ENCODE data around the gene ATP6V0A1.
"Not testable (repeated sequence)": the region's sequence is repeated elsewhere in the genome, so short reads cannot be mapped to it uniquely, and the experiment has no call there.

The ATP6V0A1 gene

DNA sequence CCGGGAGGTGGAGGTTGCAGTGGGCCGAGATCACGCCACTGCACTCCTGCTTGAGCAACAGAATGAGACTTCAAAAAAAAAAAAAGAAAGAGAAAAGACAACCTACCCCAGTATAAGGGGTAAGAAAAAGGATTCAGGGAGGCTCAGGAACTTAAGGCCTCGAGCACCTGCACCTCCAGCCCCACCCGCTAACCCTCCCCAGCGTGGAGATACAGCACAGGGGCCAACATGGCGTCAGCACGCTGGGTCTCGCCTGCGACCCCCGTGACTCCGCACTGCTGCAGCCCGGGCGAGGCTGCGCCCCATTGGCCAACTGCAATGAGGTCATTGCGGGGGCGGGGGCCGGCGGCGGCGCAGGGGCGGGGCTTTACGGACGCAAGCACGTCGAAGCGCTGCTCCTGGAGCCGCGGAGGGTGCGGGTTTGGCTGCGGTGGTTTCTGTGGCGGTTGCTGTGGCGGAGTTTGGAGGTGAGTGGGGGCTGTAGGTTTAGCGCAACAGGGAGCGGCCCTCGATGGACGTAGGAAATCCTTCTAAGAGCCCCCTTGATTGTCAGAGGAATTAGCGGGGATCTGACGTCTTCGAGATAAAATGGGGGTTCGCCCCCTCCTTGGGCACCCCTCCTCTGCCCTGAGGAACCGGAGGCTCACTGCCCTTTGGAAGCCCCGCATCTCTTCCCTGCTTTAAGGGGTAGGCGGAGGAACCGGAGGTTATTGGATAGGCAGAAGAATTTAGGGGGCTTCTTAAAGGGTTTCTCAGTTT lies at the start of gene ATP6V0A1:
Gene ATP6V0A1, plus strand, starts transcription at position 382 of the 759 bp plus-strand sequence. CDS start 2,017 bp downstream, outside the sequence.
- DNase-seq (ENCODE audit: low read depth in 1 of 2, low spot score in 1 of 2) = peak; percentile 67 to 85

DNA sequence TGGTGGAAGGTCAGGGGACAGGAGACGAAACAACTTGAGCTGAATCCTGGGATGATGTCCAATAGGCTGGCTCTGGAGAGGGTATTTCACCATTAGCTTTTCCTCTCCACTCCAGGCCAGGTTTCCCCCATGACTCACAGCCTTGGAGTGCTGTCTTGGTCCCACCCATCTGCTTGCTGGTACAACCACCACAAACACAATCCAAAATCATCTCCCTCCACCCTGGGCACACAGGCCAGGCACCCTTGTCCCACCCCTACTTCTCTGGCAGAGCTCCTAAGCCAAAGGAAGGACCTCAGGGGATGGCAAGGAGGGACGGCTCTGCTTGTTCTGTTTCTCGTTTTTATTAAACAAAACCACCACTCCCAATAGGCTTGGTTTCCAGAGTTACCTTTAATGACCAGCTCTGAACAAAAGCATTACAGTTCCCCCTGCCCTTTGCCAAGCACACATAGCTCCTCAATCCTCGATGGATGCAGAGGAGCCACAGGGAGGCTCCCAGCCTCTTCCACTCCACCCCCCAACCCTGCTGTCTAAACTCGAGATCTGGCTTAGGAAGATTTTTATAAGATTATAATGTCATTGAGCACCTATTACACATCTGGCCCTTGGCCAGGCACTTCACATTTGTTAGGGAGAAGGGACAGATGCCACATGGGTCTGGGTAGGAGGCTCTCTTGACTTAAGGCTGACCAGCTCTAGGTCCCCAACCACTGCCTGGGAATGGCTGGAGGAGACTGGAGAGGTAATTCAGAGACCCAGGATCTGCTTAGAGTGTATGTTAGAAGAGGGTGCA lies 49.0 kb upstream of the ATP6V0A1 start:
- DNase-seq (ENCODE audit: low read depth in 1 of 2, low spot score in 1 of 2) = no peak

DNA sequence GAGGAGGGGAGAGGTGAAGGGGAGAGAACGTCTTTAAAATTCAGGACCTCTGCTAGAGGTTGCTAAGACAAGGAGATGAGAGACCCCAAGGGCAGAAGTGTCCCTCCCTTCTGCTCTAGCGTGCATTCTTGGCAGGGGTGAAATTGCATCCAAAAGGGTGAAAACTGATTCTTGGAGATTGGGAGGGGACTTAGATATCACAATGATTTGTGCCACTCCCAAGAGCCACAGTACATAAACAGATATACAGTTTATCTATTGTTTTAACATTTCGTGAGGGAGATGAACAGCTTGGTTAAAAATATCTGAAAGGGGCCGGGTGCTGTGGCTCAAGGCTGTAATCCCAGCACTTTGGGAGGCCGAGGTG lies 48.4 kb upstream of the ATP6V0A1 start:
- DNase-seq (ENCODE audit: low read depth in 1 of 2, low spot score in 1 of 2) = no peak

DNA sequence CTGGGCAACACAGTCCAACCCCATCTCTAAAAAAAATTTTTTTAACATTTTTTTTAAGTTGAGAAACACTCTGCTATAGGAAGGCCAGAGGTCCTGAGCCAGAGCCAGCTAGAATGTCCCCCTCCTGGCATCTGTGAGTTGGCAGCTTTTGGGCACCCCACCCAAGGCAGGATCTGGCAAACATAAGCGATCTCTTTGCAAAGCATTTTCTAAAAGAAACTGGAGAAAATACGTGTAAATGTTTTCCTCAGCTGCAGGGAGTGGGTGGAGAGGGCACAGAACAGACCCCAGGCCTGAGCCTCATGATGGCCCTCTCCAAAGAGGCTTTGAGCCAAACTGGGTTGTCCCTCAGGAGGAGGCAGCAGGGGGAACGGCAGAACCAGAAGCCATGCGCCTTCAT lies 47.3 kb upstream of the ATP6V0A1 start:
- DNase-seq (ENCODE audit: low read depth in 1 of 2, low spot score in 1 of 2) = no peak

DNA sequence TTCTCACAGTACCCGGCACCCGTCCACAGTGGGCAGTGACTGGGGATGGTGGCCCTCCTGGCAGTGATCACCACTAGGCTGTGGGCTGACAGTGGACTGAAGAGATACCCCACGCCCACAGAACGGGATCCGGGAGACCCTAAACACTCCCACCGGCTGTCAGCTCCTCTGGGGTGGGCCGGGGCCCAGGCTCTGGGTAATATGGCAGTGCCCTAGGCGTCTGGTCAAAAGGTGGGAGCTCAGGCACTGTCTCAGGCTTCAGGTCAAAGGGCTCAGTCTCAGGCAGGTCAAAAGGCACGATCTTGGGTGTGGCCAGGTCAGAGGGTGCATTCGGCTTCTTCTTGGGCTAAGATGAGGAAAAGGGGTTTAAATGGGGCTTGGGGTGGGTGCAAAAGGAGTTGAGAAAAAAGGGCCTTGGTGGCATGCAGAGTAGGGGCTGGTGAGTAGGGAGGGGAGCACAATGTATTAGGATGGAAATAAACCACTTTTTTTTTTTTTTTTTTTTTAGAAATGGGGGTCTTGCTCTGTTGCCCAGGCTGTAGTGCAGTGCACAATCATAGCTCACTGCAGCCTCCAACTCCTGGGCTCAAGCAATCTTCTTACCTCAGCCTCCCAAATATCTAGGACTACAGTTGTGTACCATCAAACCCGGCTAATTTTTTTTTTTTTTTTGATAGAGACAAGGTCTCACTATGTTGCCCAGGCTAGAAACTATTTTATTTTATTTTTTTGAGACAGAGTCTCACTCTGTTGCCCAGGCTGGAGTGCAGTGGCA lies 46.6 kb upstream of the ATP6V0A1 start:
- DNase-seq (ENCODE audit: low read depth in 1 of 2, low spot score in 1 of 2) = no peak

DNA sequence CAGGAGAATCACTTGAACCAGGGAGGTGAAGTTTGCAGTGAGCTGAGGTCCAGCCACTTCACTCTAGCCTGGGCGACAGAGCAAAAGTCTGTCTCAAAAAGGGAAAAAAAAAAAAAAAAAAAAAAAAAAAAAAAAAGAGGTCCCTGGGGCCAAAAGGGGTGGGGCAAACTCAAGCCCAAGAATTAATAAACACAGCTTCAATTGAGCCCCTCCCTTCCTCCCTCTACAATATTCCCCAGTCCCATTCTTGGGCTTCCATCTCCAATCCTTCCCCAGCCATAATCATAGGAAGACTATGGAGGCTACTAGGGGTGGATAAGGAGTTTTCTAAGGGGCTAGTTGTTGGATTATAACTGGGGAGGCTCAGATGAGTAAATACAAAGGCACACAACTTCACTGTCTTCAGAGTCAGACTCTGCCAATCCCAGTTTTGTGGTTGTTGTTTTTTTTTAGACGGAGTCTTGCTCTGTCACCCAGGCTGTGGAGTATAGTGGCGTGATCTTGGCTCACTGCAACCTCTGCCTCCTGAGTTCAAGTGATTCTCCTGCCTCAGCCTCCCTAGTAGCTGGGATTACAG lies 45.1 kb upstream of the ATP6V0A1 start:
- DNase-seq (ENCODE audit: low read depth in 1 of 2, low spot score in 1 of 2) = no peak

DNA sequence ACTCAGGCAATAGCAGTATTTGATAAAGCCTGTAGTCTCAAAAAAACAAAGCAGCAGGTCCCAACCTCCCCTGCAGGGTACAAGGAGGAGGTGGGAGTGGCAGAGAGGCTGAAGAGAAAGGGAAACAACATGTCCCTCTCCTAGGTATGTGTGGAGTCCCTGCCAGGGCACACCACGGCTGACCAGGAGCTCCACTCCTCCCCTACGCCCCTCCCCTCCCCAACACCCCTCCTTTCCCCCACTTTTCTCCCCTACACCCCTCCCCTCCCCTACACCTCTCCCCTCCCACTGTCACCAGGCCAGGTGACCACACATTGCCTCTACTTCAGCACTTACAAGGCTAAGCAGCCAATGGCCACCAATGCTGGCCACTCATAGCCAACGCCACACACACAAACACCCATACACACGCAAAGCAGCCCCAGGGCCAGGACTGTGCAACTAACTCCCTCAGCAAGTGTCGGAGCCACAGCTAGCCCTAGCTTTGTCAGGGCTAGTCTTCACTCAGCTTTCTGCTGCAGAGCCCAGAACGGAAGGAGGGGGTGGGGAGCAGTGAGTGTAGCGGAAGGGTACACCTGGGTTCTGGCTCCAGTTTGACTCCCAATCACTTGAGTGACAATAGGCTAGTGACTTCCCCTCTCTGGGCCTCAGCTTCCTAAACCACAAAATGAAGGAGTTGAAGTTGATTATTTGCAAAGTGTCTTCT lies 43.8 kb upstream of the ATP6V0A1 start:
- peak in 1 of 2 donors; percentile 37 for DNase-seq (ENCODE audit: low read depth in 1 of 2, low spot score in 1 of 2)

DNA sequence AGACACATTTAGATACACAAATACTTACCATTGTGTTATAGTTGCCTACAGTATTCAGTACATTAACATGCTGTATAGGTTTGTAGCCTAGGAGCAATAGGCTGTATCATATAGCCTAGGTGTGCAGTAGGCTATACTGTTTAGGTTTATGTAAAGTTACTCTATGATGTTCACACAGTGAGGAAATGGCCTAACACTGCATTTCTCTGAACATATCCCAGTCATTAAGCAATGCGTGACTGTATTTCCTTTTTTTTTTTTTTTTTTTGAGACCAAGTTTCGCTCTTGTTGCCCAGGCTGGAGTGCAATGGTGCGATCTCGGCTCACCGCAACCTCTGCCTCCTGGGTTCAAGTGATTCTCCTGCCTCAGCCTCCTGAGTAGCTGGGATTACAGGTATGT lies 40.7 kb upstream of the ATP6V0A1 start:
- DNase-seq (ENCODE audit: low read depth in 1 of 2, low spot score in 1 of 2) = not testable (repeated sequence)

DNA sequence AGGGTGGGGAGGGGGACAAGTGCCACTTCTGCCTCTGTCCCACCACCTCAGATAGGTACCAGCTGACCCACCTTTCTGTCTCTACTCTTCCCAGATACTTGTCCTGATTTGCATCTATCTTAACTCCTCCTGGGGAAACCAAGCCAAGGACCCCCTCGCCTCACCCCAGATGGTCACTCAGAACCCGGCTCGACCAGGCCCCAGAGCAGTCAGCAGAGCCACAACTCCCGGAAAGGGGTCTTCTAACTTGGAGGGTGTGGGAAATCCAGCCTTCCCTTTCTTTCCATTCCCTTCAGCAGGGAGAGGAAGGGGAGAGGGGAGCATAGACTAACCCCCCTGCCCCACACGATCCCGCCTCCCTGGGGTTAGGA lies 37.6 kb upstream of the ATP6V0A1 start:
- no peak for DNase-seq (ENCODE audit: low read depth in 1 of 2, low spot score in 1 of 2)

DNA sequence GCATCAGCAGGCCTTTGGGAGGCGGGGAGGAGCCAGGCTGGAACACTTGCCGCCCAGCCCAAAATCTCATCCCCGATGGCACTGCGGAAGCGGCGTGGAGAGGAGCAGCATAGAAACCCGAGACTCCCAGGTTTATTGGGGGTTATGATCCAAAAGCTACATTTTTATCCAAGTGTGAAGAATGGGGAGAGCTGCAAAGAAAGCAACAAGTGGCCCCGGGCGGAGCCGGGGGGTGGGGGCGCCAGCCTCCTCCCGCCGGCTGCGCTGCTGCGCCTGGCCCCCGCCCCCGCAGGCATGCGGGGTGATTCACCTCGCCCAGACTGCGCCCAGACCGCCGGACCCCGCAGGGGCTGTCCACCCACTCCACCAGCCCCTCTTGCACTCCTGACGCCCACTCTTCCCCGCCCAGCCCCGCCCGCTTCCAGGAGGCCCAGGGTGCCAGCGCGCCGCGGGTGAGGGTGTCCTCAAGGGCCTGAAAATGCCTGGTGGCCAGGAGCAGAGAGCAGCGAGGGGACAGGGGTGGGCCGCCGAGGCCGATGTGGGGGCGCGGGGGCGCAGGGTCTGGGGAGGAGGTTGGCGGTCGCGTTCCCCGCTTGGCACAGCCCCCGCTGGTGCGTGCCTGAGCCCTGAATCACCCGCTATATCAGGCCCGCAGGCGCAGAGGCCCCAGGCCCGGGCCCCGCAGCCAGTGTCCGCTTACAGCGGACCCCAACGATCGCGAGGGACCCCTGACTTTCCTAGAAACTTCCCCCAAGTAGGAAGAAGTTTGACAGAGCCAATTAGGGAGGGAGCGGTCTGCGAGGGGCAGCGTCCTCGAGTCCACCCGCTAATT lies 37.0 kb upstream of the ATP6V0A1 start:
- no peak for DNase-seq (ENCODE audit: low read depth in 1 of 2, low spot score in 1 of 2)

DNA sequence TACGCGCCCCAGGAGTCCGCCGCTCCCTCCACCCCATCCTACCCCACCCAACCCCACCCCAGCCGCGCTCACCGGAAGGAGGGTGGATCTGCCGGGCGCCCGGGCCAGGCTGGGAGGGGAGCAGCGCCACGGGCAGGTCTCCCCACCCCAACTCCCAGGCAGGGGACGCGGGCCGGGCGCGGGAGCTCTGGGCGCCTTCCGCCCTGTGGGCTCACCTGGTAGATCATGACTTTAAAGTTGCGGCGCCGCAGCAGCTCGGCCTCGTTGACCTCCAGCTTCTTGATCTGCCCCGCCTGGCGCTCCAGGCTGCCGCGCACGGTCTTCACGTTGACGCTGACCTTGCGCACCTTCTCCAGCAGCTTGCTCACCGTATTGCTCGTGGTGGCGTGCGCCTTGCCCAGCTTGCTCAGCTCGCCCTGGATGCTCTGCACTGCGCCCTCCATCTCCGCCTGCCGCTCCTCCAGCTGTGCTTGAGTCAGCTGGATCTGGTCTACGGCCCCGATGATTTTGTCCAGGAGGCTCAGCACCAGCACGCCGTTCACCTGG lies 36.2 kb upstream of the ATP6V0A1 start:
- DNase-seq (ENCODE audit: low read depth in 1 of 2, low spot score in 1 of 2) = no peak

DNA sequence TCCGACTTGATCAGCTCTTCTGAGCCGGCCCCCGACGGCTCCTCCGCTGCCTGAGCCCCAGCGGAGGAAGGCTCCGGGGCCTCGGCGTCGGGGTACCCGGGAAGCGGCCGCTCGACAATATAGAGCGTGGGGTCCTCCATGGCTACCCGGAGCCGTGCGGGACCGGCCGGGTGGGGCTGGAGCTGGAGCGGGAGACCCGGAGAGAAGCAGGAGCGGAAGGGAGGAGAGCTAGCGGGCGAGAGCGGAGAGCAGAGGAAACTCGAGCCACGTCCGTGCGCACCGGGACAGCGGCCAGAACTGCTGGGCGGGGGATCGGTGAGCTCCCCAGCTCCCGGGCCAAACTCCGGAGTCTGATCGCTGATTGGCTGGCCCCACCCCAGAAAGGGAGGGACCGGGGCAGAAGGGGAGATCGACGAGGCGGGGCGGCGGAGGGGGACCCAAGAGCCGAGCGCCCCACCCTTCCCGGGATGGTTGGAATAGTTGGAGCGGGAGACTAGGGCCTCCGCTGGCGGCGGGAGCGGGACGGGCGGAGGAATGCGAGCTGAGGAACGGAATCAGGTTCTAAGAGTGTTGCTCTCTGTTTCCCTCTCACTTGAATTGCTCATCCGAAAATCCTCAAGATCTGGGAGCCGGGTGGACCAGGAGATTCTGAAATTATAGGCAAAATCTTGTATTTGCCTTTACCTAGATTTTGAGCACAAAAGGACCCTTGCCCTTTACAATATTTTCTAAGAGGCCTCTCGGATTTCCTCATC lies 35.5 kb upstream of the ATP6V0A1 start, which contains the start of gene CAVIN1:
Gene CAVIN1, minus strand, starts transcription at position 299 of the 755 bp plus-strand sequence. Its CDS starts 159 bp downstream, at position 140.
- DNase-seq (ENCODE audit: low read depth in 1 of 2, low spot score in 1 of 2) = no peak

DNA sequence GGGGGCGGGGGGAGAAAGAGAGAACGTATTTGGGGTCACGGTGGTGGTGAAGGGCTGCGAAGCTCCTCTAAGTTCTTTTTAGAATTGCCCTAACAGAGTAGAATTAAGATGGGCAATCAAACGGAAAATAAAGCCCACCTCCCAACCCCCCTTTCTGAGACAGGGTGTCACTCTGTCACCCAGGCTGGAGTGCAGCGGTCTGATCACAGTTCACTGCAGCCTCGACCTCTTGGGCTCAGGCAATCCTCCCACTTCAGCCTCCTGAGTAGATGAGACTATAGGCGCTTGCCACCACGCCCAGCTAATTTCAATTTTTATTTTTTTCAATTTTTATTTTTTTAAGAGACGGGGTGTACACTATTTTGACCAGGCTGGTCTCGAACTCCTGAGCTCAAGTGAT lies 34.9 kb upstream of the ATP6V0A1 start:
- no peak for DNase-seq (ENCODE audit: low read depth in 1 of 2, low spot score in 1 of 2)

DNA sequence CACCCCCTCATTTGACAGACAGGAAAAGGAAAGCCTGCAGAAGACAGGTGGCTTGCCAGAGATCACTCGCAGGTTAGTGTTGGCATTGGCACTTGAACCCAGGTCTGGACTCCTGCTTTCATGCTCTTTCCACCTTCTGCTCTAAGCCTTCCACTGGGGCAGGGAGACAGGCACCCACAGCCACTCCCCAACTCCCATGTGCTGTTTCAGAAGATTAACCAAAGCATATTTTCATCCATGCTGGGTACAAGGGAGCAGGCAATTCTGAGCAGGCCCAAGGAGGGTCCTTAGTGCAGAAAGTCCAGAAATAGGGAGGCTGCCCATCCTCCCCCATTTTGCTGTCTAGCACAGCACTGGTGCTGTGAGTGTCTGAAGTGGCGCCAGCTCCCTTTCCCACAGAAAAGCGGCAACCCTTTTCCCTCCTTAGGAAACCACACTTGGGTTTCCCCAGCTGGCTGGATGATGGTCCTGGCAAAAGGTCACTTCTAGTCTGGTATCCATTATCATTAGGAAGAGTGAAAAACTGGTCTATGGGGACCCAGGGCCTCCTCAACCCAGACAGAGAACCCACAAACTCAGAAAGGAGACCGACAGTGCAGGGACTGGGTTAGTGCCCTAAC lies 33.6 kb upstream of the ATP6V0A1 start:
- DNase-seq (ENCODE audit: low read depth in 1 of 2, low spot score in 1 of 2) = no peak

DNA sequence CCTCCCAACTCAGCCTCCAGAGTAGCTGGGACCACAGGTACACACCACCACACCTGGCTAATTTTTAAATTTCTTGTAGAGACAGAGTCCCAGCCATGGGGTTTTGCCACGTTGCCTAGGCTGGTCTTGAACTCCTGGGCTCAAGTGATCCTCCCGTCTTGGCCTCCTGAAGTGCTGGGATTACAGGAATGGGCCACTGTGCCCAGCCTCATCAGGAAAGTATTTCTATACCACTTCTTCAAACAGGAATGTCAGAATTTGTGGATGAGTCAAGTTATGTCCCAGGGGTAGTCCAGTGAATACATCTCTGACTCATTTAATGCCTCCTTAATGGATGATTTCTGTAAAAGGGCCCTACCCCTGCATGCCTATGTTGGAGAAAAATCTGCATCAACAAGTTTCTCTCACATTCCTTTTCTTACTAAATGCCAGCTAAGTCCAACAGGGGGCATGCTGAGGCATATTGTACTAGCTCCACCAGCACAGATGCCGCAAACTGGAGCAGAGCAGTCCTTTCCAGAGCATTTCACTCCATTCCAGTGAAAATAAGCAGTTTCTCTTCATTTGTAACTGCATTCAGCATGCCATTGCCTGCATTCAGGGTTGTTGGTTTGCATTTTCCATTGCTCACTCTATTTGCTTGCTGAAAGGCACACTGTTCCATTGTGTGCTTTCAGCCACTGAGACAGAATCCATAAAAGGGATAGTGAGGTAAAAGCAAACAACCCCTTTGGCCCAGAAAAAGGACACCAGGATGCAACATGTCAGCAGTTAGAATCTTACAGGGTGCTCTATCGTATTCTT lies 30.3 kb upstream of the ATP6V0A1 start:
- no peak for DNase-seq (ENCODE audit: low read depth in 1 of 2, low spot score in 1 of 2)

DNA sequence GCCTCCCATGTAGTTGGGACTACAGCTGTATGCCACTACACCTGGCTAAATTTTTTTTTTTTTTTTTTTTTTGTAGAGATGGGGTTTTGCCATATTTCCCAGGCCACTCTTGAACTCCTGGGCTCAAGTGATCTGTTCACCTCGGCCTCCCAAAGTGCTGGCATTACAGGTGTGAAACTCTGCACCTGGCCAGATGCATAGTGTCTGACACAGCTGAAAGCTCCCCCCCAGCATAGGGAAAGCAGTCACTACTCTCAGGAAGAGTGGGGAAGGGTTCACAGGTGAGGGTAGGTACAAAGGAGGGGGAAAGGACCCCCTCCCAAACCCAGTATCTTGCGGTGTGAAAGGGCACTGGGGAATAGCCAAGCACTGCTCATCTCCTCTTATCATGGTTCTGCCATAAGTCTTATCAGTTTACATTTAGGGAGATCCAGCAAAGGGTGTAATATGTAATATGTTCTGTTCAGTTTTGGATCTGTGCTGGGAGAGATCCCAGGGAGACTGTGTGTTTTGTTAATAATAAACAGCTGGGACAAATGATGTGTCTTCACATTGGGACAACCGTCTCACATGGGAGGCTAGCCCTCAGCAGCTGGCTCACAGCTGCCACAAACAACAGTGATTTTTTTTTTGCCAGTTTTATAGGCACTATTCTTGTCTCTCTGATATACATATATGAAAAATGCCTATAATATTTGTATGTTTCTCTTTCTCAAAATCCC lies 28.8 kb upstream of the ATP6V0A1 start:
- DNase-seq (ENCODE audit: low read depth in 1 of 2, low spot score in 1 of 2) = no peak

DNA sequence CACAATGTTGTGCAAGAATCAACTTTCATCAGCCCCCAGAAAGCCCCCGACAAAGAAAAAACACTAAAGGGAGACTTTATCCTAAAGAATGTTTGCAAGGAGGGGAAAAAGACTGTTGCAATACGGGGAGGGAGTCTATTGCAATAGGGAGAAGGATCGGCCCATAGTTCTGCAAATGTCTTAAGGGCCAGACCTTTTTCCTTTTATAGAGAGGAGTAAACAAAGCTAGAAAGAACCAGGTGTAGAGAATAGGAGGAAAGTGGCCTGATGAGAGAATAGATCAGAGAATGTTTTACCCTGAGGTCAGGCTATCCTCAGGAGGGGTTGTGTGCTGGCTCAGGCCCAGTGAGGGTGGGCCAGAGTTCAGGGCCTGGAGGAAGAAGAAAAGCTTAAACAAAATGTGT lies 26.9 kb upstream of the ATP6V0A1 start:
- DNase-seq (ENCODE audit: low read depth in 1 of 2, low spot score in 1 of 2) = no peak

Measured in stimulated activated CD4-positive, alpha-beta T cell treated with anti-CD3 and anti-CD28 coated beads, Interleukin-15, amount 100 ng/mL, for 1 hour (primary cell).